ENCODE data around the gene NGDN.

The NGDN gene

GRCh38 chr14:23523229-23524016, 53.9 kb downstream of the NGDN start:
- DNase-seq = no peak

- no peak for DNase-seq
Measured at GRCh38 chr14:23524954-23525353, 55.5 kb downstream of the NGDN start.

GRCh38 chr14:23525611-23526010, 56.1 kb downstream of the NGDN start:
- no peak for DNase-seq
